ENCODE results near the gene SLC16A11. TPM values are rescaled to one million over a fixed set of nuclear protein-coding genes. Genes with fewer than 3 reads are reported as not detected.
A peak's percentile ranks its signal among the peaks of the same experiment; 100 is the strongest.

SLC16A11 gene
- polyA plus RNA-seq, 2 donors: 1.9 to 2.3 TPM

- WGBS, 2 donors: 0 to 1% methylated on average over 58 to 75 of the region's 75 CpGs
- H3K4me3 ChIP-seq (ENCODE audit: low read depth in 1 of 2, low read length in 2 of 2): peak overlapping the region; percentile 59 to 70
- H3K4me1 ChIP-seq (ENCODE audit: control insufficient read depth in 2 of 2, insufficient read depth in 2 of 2, low read length in 1 of 2): peaks cover 3 to 9% of the 10 kb centered on the region in 2 donors
These were observed 29.5 kb downstream of the SLC16A11 start for GRCh38 chr17:7014261-7014994.

GRCh38 chr17:7011942-7012254 lies 32.0 kb downstream of the SLC16A11 start:
- Histone ChIP-seq H3K27ac (ENCODE audit: low read depth in 2 of 2, low read length in 1 of 2) (peak overlapping the region; percentile 98 to 99), H3K4me3 (ENCODE audit: low read depth in 1 of 2, low read length in 2 of 2) (peak overlapping the region; percentile 70 to 71), H3K27me3 (ENCODE audit: control insufficient read depth in 1 of 2, insufficient read depth in 2 of 2, low read length in 2 of 2) (no peaks in the 10 kb centered on the region), H3K36me3 (ENCODE audit: control insufficient read depth in 2 of 2, insufficient read depth in 2 of 2, low read length in 1 of 2) (peaks cover 1 to 8% of the 10 kb centered on the region in 2 donors), H3K4me1 (ENCODE audit: control insufficient read depth in 2 of 2, insufficient read depth in 2 of 2, low read length in 1 of 2) (peaks cover 0 to 6% of the 10 kb centered on the region in 2 donors), H3K9me3 (ENCODE audit: control insufficient read depth in 2 of 2, insufficient read depth in 1 of 2, low read depth in 1 of 2, low read length in 1 of 2) (no peaks in the 10 kb centered on the region)
- WGBS, 2 donors: 0 to 2% methylated on average over 6 of the region's 6 CpGs

More at GRCh38 chr17:7014261-7014994, 29.5 kb downstream of the SLC16A11 start:
- Histone ChIP-seq H3K36me3 (ENCODE audit: control insufficient read depth in 2 of 2, insufficient read depth in 2 of 2, low read length in 1 of 2) (peaks cover 0 to 6% of the 10 kb centered on the region in 2 donors), H3K27ac (ENCODE audit: low read depth in 2 of 2, low read length in 1 of 2) (peak overlapping the region; percentile 98 to 99), H3K9me3 (ENCODE audit: control insufficient read depth in 2 of 2, insufficient read depth in 1 of 2, low read depth in 1 of 2, low read length in 1 of 2) (no peaks in the 10 kb centered on the region), H3K27me3 (ENCODE audit: control insufficient read depth in 1 of 2, insufficient read depth in 2 of 2, low read length in 2 of 2) (no peaks in the 10 kb centered on the region)

GRCh38 chr17:7011415-7011814 lies 32.5 kb downstream of the SLC16A11 start:
- H3K4me1 ChIP-seq (ENCODE audit: control insufficient read depth in 2 of 2, insufficient read depth in 2 of 2, low read length in 1 of 2): peaks cover 0 to 6% of the 10 kb centered on the region in 2 donors
- peaks cover 2 to 8% of the 10 kb centered on the region in 2 donors for H3K36me3 ChIP-seq (ENCODE audit: control insufficient read depth in 2 of 2, insufficient read depth in 2 of 2, low read length in 1 of 2)
- H3K9me3 ChIP-seq (ENCODE audit: control insufficient read depth in 2 of 2, insufficient read depth in 1 of 2, low read depth in 1 of 2, low read length in 1 of 2): no peaks in the 10 kb centered on the region
- peak overlapping the region; percentile 70 to 71 for H3K4me3 ChIP-seq (ENCODE audit: low read depth in 1 of 2, low read length in 2 of 2)
- no peak overlapping the region for H3K27ac ChIP-seq (ENCODE audit: low read depth in 2 of 2, low read length in 1 of 2)
- 32 to 34% methylated on average over 14 of the region's 14 CpGs for WGBS, 2 donors
- H3K27me3 ChIP-seq (ENCODE audit: control insufficient read depth in 1 of 2, insufficient read depth in 2 of 2, low read length in 2 of 2): no peaks in the 10 kb centered on the region

GRCh38 chr17:7010523-7010922 lies 33.4 kb downstream of the SLC16A11 start:
- Histone ChIP-seq H3K9me3 (ENCODE audit: control insufficient read depth in 2 of 2, insufficient read depth in 1 of 2, low read depth in 1 of 2, low read length in 1 of 2) (no peaks in the 10 kb centered on the region), H3K27me3 (ENCODE audit: control insufficient read depth in 1 of 2, insufficient read depth in 2 of 2, low read length in 2 of 2) (no peaks in the 10 kb centered on the region), H3K36me3 (ENCODE audit: control insufficient read depth in 2 of 2, insufficient read depth in 2 of 2, low read length in 1 of 2) (peaks cover 2 to 8% of the 10 kb centered on the region in 2 donors), H3K4me1 (ENCODE audit: control insufficient read depth in 2 of 2, insufficient read depth in 2 of 2, low read length in 1 of 2) (peaks cover 0 to 6% of the 10 kb centered on the region in 2 donors), H3K27ac (ENCODE audit: low read depth in 2 of 2, low read length in 1 of 2) (no peak overlapping the region), H3K4me3 (ENCODE audit: low read depth in 1 of 2, low read length in 2 of 2) (peak overlapping the region in 1 of 2 donors; percentile 70)
- 92 to 97% methylated on average over 2 of the region's 2 CpGs for WGBS, 2 donors

- Histone ChIP-seq H3K36me3 (ENCODE audit: control insufficient read depth in 2 of 2, insufficient read depth in 2 of 2, low read length in 1 of 2) (peaks cover 6 to 13% of the 10 kb centered on the region in 2 donors), H3K4me3 (ENCODE audit: low read depth in 1 of 2, low read length in 2 of 2) (no peak overlapping the region)
These were observed 36.7 kb downstream of the SLC16A11 start for GRCh38 chr17:7007143-7007542.

GRCh38 chr17:7005716-7006115 lies 38.2 kb downstream of the SLC16A11 start:
- H3K36me3 ChIP-seq (ENCODE audit: control insufficient read depth in 2 of 2, insufficient read depth in 2 of 2, low read length in 1 of 2): peaks cover 10 to 19% of the 10 kb centered on the region in 2 donors
- no peaks in the 10 kb centered on the region for H3K9me3 ChIP-seq (ENCODE audit: control insufficient read depth in 2 of 2, insufficient read depth in 1 of 2, low read depth in 1 of 2, low read length in 1 of 2)
- WGBS, 2 donors: 79 to 82% methylated on average over 6 of the region's 7 CpGs
- H3K27me3 ChIP-seq (ENCODE audit: control insufficient read depth in 1 of 2, insufficient read depth in 2 of 2, low read length in 2 of 2): no peaks in the 10 kb centered on the region
- H3K4me3 ChIP-seq (ENCODE audit: low read depth in 1 of 2, low read length in 2 of 2): no peak overlapping the region
- peaks cover 0 to 7% of the 10 kb centered on the region in 2 donors for H3K4me1 ChIP-seq (ENCODE audit: control insufficient read depth in 2 of 2, insufficient read depth in 2 of 2, low read length in 1 of 2)
- no peak overlapping the region for H3K27ac ChIP-seq (ENCODE audit: low read depth in 2 of 2, low read length in 1 of 2)

More at GRCh38 chr17:7007143-7007542, 36.7 kb downstream of the SLC16A11 start:
- Histone ChIP-seq H3K9me3 (ENCODE audit: control insufficient read depth in 2 of 2, insufficient read depth in 1 of 2, low read depth in 1 of 2, low read length in 1 of 2) (no peaks in the 10 kb centered on the region), H3K27ac (ENCODE audit: low read depth in 2 of 2, low read length in 1 of 2) (no peak overlapping the region), H3K4me1 (ENCODE audit: control insufficient read depth in 2 of 2, insufficient read depth in 2 of 2, low read length in 1 of 2) (peaks cover 0 to 5% of the 10 kb centered on the region in 2 donors), H3K27me3 (ENCODE audit: control insufficient read depth in 1 of 2, insufficient read depth in 2 of 2, low read length in 2 of 2) (no peaks in the 10 kb centered on the region)
- WGBS, 2 donors: 79 to 82% methylated on average over 2 of the region's 2 CpGs

GRCh38 chr17:7004398-7005253 lies 39.3 kb downstream of the SLC16A11 start:
- H3K4me1 ChIP-seq (ENCODE audit: control insufficient read depth in 2 of 2, insufficient read depth in 2 of 2, low read length in 1 of 2): peaks cover 0 to 3% of the 10 kb centered on the region in 2 donors
- H3K27ac ChIP-seq (ENCODE audit: low read depth in 2 of 2, low read length in 1 of 2): peak overlapping the region in 1 of 2 donors; percentile 52
- 83 to 86% methylated on average over 2 of the region's 2 CpGs for WGBS, 2 donors
- peaks cover 10 to 19% of the 10 kb centered on the region in 2 donors for H3K36me3 ChIP-seq (ENCODE audit: control insufficient read depth in 2 of 2, insufficient read depth in 2 of 2, low read length in 1 of 2)
- no peaks in the 10 kb centered on the region for H3K9me3 ChIP-seq (ENCODE audit: control insufficient read depth in 2 of 2, insufficient read depth in 1 of 2, low read depth in 1 of 2, low read length in 1 of 2)
- H3K27me3 ChIP-seq (ENCODE audit: control insufficient read depth in 1 of 2, insufficient read depth in 2 of 2, low read length in 2 of 2): no peaks in the 10 kb centered on the region
- H3K4me3 ChIP-seq (ENCODE audit: low read depth in 1 of 2, low read length in 2 of 2): no peak overlapping the region

- Histone ChIP-seq H3K27me3 (ENCODE audit: control insufficient read depth in 1 of 2, insufficient read depth in 2 of 2, low read length in 2 of 2) (no peaks in the 10 kb centered on the region), H3K27ac (ENCODE audit: low read depth in 2 of 2, low read length in 1 of 2) (no peak overlapping the region), H3K9me3 (ENCODE audit: control insufficient read depth in 2 of 2, insufficient read depth in 1 of 2, low read depth in 1 of 2, low read length in 1 of 2) (no peaks in the 10 kb centered on the region), H3K4me1 (ENCODE audit: control insufficient read depth in 2 of 2, insufficient read depth in 2 of 2, low read length in 1 of 2) (peaks cover 0 to 2% of the 10 kb centered on the region in 2 donors), H3K36me3 (ENCODE audit: control insufficient read depth in 2 of 2, insufficient read depth in 2 of 2, low read length in 1 of 2) (peaks cover 10 to 26% of the 10 kb centered on the region in 2 donors), H3K4me3 (ENCODE audit: low read depth in 1 of 2, low read length in 2 of 2) (no peak overlapping the region)
- WGBS, 2 donors: 92 to 97% methylated on average over 2 of the region's 2 CpGs
These were observed 40.1 kb downstream of the SLC16A11 start for GRCh38 chr17:7003745-7004144.

GRCh38 chr17:7002288-7003047 lies 41.4 kb downstream of the SLC16A11 start:
- peaks cover 0 to 2% of the 10 kb centered on the region in 2 donors for H3K4me1 ChIP-seq (ENCODE audit: control insufficient read depth in 2 of 2, insufficient read depth in 2 of 2, low read length in 1 of 2)
- peaks cover 10 to 26% of the 10 kb centered on the region in 2 donors for H3K36me3 ChIP-seq (ENCODE audit: control insufficient read depth in 2 of 2, insufficient read depth in 2 of 2, low read length in 1 of 2)
- no peaks in the 10 kb centered on the region for H3K9me3 ChIP-seq (ENCODE audit: control insufficient read depth in 2 of 2, insufficient read depth in 1 of 2, low read depth in 1 of 2, low read length in 1 of 2)
- H3K27ac ChIP-seq (ENCODE audit: low read depth in 2 of 2, low read length in 1 of 2): no peak overlapping the region
- H3K4me3 ChIP-seq (ENCODE audit: low read depth in 1 of 2, low read length in 2 of 2): no peak overlapping the region
- WGBS, 2 donors: 83 to 87% methylated on average over 6 of the region's 6 CpGs
- H3K27me3 ChIP-seq (ENCODE audit: control insufficient read depth in 1 of 2, insufficient read depth in 2 of 2, low read length in 2 of 2): no peaks in the 10 kb centered on the region
